Transverse colon (tissue), 4 donors: ENCODE data around the gene OPN3. TPM values are rescaled to one million over a fixed set of nuclear protein-coding genes. Genes with fewer than 3 reads are reported as not detected.

Source experiments
- DNase-seq: peaks from one replicate; pipeline ENCODE4 v3.0.0-alpha.2; 2019
- H3K27ac ChIP-seq, 4 donors: fragments of 200-600 bp; sonication (generic); 2 replicates each; pipeline ENCODE4 v1.5.1; 2016 to 2018; ENCODE audit warnings: inconsistent platforms in 4 of 4
- H3K27me3 ChIP-seq: fragments of 200-600 bp; sonication (generic); 2 replicates; pipeline ENCODE4 v1.5.1; 2017; ENCODE audit warnings: inconsistent platforms
- H3K36me3 ChIP-seq, 4 donors: fragments of 200-600 bp; sonication (generic); 2 replicates each; pipeline ENCODE4 v1.5.1; 2017 to 2019; ENCODE audit warnings: inconsistent platforms in 4 of 4
- H3K4me1 ChIP-seq, 4 donors: fragments of 200-600 bp; sonication (generic); 2 replicates each; pipeline ENCODE4 v1.5.1; 2017 to 2020; ENCODE audit warnings: inconsistent platforms in 4 of 4
- H3K4me3 ChIP-seq, 4 donors: fragments of 200-600 bp; sonication (generic); 1 replicate in 1 of 4; 2 replicates in 3 of 4; pipeline versions ENCODE4 v1.5.1 to v1.6.1; 2017 to 2019; ENCODE audit warnings: inconsistent platforms in 4 of 4
- H3K9me3 ChIP-seq, 2 donors: fragments of 200-600 bp; sonication (generic); 2 replicates each; pipeline ENCODE4 v1.5.1; 2017 to 2019; ENCODE audit warnings: inconsistent platforms in 2 of 2
- EP300 ChIP-seq: sonication (generic); formaldehyde crosslinking; IDR thresholded peaks from one replicate; pipeline ENCODE4 v1.6.1; 2017; ENCODE audit warnings: antibody characterized with exemption, low read depth
- POLR2A ChIP-seq: fragments of 450-650 bp; IDR thresholded peaks from one replicate; pipeline ENCODE4 v1.6.1; 2016; ENCODE audit warnings: antibody characterized with exemption, mild to moderate bottlenecking, moderate library complexity
- POLR2AphosphoS5 ChIP-seq, 3 donors: sonication (generic); formaldehyde crosslinking; IDR thresholded peaks; one replicate each; pipeline ENCODE4 v1.6.1; 2016; ENCODE audit warnings: antibody characterized with exemption in 3 of 3
- WGBS, 2 donors: methylation state at CpG; one replicate each; pipeline ENCODE4 v1.1.5; 2018; ENCODE audit warnings: low coverage in 1 of 2; 5-methylcytosine and 5-hydroxymethylcytosine counted together
- in situ Hi-C, 4 donors: fragments of 200-750 bp; cut with MboI; loops; one replicate each; pipeline versions ENCODE4 v1.15.0 to v1.15.1; 2017; ENCODE audit warnings: low sequenced_read_pairs in 3 of 4, low pct_ligation_motif_present in 1 of 4, low pct_unique_long_range_greater_than_20kb in 1 of 4
- intact Hi-C: fragments of 100-400 bp; cut with DNase I; formaldehyde crosslinking; loops from one replicate; pipeline ENCODE4 v1.15.1; 2023; ENCODE audit warnings: low total_unique reads
- total RNA-seq, 4 donors: library from RNA; depleted of rRNA; stranded (reverse); fragments of >200 nt; gene quantifications; one replicate each; pipeline ENCODE4 v1.1.0, GENCODE V29; 2016
- TF ChIP-seq, protein P1 (sequence below), 5 experiments: fragments of 200-600 bp in 3 of 5; fragments of 450-650 bp in 2 of 5; sonication (generic) in 3 of 5; IDR thresholded peaks; 1 replicate in 2 of 5; 2 replicates in 3 of 5; pipeline ENCODE4 v1.5.1; 2016 to 2017; ENCODE audit warnings: antibody characterized with exemption in 5 of 5, inconsistent platforms in 3 of 5, mild to moderate bottlenecking in 2 of 5, moderate library complexity in 1 of 5

Gene OPN3
- total RNA-seq, 4 donors from 2014 or later = 23.5 to 107 (median 49.3) TPM

DNA sequence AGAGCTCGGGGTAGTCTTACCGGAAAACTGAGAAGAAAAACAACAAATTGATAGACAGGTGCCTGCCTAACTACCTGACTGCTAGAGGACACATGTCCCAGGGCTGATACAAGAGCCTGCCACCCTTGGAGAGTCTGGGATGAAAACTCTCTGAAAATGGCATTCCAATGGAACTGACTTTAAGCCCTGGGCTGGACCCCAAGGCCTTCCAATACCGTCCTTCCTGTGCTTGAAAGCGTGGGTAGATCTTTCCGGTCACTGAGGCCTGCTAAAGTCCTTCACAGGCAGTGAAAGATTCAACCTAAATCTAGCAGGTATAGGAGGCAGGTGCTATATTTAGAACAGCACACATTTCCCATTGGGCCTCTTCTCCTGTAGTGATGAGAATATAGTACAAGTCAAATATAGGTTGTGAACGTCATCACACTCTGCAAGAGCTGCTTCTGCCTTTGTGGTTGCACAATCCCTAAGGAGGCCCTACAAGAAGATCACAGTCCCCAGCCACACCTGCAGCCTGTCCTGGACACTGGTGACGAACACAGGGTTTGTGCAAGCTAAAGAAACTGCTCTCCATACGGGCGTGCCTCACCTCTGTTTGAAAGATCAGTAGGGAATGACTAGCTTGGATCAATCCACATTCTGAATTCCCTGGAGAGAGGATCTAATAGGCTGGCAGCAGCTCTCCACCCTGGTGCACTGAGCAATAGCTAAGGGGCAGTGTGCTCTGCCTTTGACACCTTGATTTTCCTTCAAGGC lies 876 bp upstream of the OPN3 start:
- intact Hi-C loops (no loop called here), in situ Hi-C loops (loop anchor here in 1 of 4 donors (25.0 kb wide), 1 partner anchor 104 kb away; the partner anchor contains the start of gene KMO)
- H3K4me1 ChIP-seq = peaks cover 0 to 28% (median 19%) of the 10 kb centered on the region in 4 donors
- no peaks in the 10 kb centered on the region for H3K36me3 ChIP-seq
- TF ChIP-seq, protein P1, sequence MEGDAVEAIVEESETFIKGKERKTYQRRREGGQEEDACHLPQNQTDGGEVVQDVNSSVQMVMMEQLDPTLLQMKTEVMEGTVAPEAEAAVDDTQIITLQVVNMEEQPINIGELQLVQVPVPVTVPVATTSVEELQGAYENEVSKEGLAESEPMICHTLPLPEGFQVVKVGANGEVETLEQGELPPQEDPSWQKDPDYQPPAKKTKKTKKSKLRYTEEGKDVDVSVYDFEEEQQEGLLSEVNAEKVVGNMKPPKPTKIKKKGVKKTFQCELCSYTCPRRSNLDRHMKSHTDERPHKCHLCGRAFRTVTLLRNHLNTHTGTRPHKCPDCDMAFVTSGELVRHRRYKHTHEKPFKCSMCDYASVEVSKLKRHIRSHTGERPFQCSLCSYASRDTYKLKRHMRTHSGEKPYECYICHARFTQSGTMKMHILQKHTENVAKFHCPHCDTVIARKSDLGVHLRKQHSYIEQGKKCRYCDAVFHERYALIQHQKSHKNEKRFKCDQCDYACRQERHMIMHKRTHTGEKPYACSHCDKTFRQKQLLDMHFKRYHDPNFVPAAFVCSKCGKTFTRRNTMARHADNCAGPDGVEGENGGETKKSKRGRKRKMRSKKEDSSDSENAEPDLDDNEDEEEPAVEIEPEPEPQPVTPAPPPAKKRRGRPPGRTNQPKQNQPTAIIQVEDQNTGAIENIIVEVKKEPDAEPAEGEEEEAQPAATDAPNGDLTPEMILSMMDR (IDR thresholded peaks at IDR 0.05) = no peak
- TF ChIP-seq POLR2AphosphoS5 (IDR thresholded peaks at IDR 0.05) (peak in 1 of 3 donors; percentile 40), EP300 (no peak), POLR2A (no peak)
- H3K4me3 ChIP-seq = peak overlapping the region in 3 of 4 donors; percentile 81 to 92 (median 90)
- H3K27ac ChIP-seq = peak overlapping the region; percentile 78 to 92 (median 88)
- no peaks in the 10 kb centered on the region for H3K27me3 ChIP-seq
- H3K9me3 ChIP-seq = no peaks in the 10 kb centered on the region
- peak; percentile 63 for DNase-seq
- WGBS, 2 donors = 83 to 86% methylated on average over 1 to 9 of the region's 9 CpGs

DNA sequence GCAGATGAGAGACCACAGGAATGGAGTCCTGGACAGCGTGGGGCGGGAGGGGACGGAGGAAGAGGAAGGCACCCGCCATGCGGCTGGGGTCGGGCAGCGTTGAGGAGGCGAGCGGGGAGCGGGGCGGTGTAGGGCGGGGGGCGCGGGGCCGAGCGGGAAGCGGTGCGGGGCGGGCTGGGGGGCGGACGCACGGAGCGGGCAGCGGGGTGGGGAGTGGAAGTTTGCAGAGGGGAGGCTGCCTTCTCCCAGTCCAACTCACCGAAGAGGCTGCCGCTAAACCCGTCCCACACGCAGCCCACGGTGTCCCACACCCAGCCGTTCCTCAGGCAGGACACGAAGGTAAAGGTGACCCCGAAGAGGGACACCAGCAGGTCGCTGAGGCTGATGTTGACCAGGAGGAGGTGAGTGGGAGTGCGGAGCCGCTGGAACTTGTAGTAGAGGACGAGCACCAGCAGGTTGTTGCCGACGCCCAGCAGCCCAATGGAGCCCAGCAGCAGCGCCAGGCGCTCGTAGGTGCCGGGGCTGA lies 483 bp downstream of the OPN3 start:
- peak; percentile 42 for DNase-seq
- Histone ChIP-seq H3K27me3 (no peaks in the 10 kb centered on the region), H3K36me3 (peaks cover 0 to 5% (median 0%) of the 10 kb centered on the region in 4 donors), H3K4me3 (peak overlapping the region; percentile 81 to 92 (median 90)), H3K9me3 (no peaks in the 10 kb centered on the region), H3K4me1 (peaks cover 0 to 28% (median 19%) of the 10 kb centered on the region in 4 donors), H3K27ac (peak overlapping the region; percentile 87 to 92 (median 88))
- 1% methylated on average over 35 of the region's 42 CpGs; no CpG with 5 or more reads in 1 of the 2 donors for WGBS, 2 donors
- in situ Hi-C loops = loop anchor here in 2 of 4 donors (10.0 to 25.0 kb wide), 2 partner anchors 102 to 105 kb away; partner anchors contain the start of gene KMO (in 2 of the 2)
- intact Hi-C loops = no loop called here
- TF ChIP-seq POLR2A (no peak), POLR2AphosphoS5 (IDR thresholded peaks at IDR 0.05) (no peak)
- TF ChIP-seq, protein P1 (IDR thresholded peaks at IDR 0.05) = no peak

DNA sequence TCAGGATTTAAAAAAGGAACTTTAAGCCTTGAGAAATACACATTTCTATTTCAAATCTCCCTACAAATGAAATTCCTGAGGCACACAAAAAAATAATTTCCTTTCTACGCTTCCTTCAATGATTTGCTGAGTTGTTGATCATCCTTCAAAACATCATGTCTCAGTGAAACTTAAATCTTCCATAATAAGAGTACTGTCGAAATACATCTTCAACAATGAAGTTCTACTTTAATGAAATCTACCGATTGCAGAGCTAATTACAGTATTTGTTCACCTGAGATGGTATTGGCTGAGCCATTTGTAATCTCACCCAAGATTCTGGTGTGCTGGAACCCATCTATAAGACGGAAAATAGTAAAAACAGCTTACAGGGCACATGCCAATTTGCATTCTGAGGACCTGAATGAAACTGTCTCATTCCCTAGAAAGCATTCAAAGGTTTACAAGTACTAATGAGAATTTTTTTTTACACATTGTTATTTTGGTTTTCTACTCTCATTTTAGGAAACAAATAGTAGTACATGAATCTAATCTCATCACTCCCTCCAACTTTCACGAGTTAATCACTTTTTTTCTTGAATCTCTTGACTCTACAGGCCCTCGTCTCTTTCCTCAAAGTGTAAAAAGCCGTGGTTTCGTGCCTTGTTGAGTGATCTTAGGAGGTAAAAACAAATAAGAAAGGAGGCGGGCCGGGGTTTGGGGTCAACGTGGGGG lies 1.1 kb downstream of the OPN3 start:
- Histone ChIP-seq H3K27ac (peak overlapping the region; percentile 87 to 92 (median 88)), H3K36me3 (peaks cover 0 to 5% (median 0%) of the 10 kb centered on the region in 4 donors), H3K4me3 (peak overlapping the region; percentile 81 to 92 (median 90)), H3K4me1 (peaks cover 0 to 28% (median 19%) of the 10 kb centered on the region in 4 donors), H3K27me3 (no peaks in the 10 kb centered on the region), H3K9me3 (no peaks in the 10 kb centered on the region)
- no peak for DNase-seq
- intact Hi-C loops = no loop called here
- TF ChIP-seq, protein P1 (IDR thresholded peaks at IDR 0.05) = no peak
- no peak for TF ChIP-seq EP300
- no peak for TF ChIP-seq POLR2A
- TF ChIP-seq POLR2AphosphoS5 (IDR thresholded peaks at IDR 0.05) = no peak
- in situ Hi-C loops = loop anchor here in 2 of 4 donors (10.0 to 25.0 kb wide), 2 partner anchors 102 to 104 kb away; partner anchors contain the start of gene KMO (in 2 of the 2)
- 9 to 11% methylated on average over 11 of the region's 11 CpGs for WGBS, 2 donors
